HG03442 (cell line): ENCODE data around the gene TRIM7.
A peak's percentile ranks its signal among the peaks of the same experiment; 100 is the strongest.
"Not testable (repeated sequence)": the region's sequence is repeated elsewhere in the genome, so short reads cannot be mapped to it uniquely, and the experiment has no call there.

Experiments used
- ATAC-seq: cut with Tn5 transposase; IDR thresholded peaks from one replicate; pipeline ENCODE4 v1.9.1; 2021; ENCODE audit warnings: mild to moderate bottlenecking, moderate library complexity; ENCODE audit not compliant: unreplicated experiment

The TRIM7 gene

GRCh38 chr5:181173420-181174342 lies 31.3 kb downstream of the TRIM7 start:
- peak; percentile 40 for ATAC-seq

DNA sequence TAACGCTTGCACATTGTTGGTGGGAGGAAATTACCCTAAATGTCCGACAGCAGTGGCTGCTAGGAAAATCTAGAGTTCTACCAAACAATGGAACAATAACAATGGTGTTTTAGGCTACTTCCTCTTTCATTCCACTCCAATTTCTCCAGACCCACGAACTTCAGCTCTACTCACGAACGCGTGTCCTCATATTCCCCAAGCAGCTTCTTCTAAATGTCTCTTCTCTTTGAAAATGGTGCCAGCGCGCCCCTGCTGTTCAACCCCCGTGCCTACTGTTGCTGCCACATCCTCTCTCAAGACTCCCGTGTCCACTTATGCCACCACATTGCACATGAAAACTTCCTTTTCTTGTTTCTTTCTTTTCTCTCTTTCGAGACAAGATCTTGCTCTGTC lies 32.0 kb downstream of the TRIM7 start:
- ATAC-seq: peak; percentile 30

GRCh38 chr5:181171782-181172181 lies 33.2 kb downstream of the TRIM7 start:
- ATAC-seq: no peak

GRCh38 chr5:181170996-181171395 lies 34.0 kb downstream of the TRIM7 start:
- ATAC-seq: no peak

DNA sequence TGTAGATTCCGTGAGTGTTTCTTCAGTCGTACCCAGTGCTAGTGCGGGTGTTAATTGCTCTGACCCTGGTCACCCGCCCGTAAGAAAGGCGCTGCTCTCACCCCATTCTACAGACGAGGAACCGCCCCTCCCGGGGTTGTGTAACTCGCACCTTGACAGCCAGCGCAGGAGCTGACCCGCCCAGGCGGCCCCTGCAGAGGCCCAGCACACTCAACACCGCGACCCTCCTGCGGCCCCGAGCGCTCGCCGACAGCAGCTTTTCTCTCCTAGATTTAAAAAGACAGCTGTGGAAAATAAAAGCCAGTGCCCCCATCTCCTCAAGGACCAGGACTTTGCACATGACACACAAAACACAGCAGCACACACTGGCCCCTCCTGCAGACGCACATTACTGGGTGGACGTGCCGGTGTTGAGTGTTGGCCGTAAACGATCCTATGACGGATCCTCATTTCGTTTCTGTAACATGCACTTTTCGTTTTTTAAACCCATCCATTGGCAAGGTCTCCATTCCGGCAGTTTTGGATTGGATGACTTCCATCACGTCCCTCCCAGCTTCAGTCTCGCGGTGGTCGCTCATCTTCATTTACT lies 34.7 kb downstream of the TRIM7 start:
- no peak for ATAC-seq

- ATAC-seq: not testable (repeated sequence)
These were observed 35.3 kb downstream of the TRIM7 start for GRCh38 chr5:181169459-181170236.

DNA sequence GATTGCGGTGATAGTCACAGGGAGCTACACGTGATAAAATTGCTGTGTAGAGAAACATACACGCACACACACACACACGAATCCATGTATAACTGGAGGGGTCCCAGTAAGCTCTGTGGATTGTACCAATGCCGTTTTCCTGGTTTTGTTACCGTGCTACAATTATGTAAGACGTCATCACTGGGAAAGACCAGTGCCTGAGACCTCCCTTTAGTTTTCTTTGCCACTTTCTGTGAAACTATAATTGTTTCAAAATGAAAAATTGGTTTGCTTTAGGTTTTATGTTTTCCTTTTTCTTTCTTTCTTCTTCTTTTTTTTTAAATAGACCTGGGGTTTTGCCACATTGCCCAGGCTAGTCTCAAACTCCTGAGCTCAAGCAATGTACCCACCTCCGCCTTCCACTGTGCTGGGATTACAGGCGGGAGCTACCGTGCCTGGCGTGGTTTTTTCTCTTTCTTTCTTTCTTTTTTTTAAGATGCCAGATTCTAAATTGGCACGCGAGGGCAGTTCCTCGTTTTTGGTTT lies 36.3 kb downstream of the TRIM7 start:
- no peak for ATAC-seq

- ATAC-seq: no peak
These were observed 37.0 kb downstream of the TRIM7 start for GRCh38 chr5:181167814-181168488.

DNA sequence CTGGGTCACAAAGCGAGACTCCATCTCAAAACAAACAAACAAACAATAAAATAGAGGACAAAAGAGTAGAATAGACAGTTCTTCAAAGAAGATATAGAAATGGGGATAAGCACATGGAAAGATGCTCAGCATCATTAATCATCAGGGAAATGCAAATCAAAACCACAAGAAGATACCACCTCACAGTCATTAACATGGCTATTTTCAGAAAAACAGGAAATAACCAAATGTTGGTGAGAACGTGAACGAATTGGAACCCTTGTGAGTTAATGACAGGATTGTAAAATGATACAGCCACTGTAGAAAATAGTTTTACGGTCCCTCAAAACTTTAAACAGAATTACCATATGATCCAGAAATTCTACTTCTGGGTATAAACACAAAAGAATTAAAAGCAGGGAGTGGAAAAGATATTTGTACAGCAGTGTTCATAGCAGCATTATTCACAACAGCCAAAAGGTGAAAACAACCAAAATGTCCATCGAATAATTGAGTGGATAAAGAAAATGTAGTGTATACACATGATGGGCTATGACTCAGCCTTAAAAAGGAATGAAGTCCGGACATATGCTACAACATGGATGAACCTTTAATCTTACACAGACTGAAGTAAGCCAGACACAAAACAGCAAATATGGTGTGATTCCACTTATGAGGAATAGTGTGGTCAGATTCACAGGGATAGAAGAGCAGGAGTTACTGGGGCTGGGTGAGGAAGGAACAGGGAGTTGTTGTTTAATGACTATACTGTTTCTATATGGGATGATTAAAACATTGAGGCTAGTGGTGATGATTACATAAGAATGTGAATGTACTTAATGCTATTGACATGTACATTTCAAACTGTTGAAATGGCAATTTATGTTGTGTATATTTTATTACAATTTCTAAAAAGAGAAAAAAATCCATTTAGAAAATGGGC lies 37.9 kb downstream of the TRIM7 start:
- ATAC-seq: no peak

GRCh38 chr5:181164076-181164952 lies 40.7 kb downstream of the TRIM7 start:
- ATAC-seq: no peak

- no peak for ATAC-seq
These were observed 41.4 kb downstream of the TRIM7 start for GRCh38 chr5:181163487-181164075.

- no peak for ATAC-seq
These were observed 43.3 kb downstream of the TRIM7 start for GRCh38 chr5:181161534-181162175.

GRCh38 chr5:181160755-181161533 lies 44.1 kb downstream of the TRIM7 start:
- ATAC-seq: not testable (repeated sequence)

GRCh38 chr5:181160152-181160754 lies 44.7 kb downstream of the TRIM7 start:
- ATAC-seq: peak; percentile 63

DNA sequence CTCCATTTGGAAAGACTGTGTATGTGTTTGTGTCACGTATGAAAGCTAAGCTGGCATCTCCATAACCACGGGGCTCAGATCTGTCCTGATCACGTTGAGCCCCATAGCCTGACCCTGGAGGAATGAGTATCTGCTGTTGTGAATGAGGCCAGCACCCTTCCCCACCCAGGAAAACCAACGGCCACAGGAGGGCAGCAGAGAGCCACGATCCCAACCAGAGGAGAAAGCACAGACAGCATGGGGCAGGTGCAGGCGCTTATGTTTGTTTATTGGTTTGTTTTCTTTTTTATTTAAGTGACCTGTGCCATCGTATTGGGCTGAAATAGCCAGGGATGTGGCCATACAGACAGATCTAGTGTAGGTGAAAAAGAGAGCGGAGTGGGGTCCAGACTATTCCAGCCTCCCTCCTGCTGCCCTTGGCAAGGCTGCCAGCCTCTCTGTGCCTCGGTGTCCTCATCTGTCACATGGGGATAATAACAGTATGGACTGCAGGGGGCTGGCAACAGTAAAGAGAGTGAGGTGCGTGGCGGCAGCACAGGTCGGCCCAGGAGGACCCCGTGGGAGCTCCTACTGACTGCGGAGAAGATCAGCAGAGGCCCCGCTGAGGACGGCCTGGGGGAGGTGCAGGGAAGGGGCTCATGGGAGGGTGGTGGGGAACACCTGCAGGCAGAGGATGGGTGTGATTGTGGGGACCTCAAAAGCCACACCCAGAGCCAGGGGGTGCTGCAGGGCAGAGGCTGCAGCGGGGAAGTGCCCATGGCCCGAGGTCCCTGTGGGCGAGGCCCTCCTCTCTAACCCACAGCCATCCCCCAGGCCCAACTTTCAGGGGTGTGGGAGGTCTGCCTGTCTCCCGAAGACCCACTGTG lies 45.5 kb downstream of the TRIM7 start:
- peak; percentile 62 for ATAC-seq

DNA sequence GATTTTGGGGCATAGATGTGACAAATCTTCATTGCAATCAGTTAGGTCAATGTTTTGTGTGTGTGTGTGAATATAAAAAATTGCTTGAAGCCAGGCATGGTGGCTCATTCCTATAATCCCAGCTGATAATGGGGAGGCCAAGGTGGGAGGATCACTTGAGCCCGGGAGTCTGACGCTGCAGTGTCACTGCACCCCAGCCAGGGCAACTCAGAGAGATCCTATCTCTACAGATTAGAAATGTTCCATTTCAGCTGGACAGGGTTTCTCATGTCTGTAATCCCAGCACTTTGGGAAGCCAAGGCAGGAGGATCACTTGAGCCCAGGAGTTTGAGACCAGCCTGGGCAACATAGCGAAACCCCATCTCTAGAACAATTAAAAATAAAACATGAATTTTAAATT lies 46.1 kb downstream of the TRIM7 start:
- ATAC-seq: no peak
